Calu3 (cell line): ENCODE results near the gene WDTC1. TPM values are rescaled to one million over a fixed set of nuclear protein-coding genes. Genes with fewer than 3 reads are reported as not detected.

Experiments
- BruUV-seq: library from RNA; stranded (reverse); fragments of 400-500 nt; replicated peaks from 2 replicates; lab custom pipeline; 2021; lab: Mats Ljungman, UMichigan
- CTCF ChIA-PET: fragments of 300-600 bp; sonication (Branson Sonifier 250); formaldehyde crosslinking; loops from one replicate; lab custom pipeline; 2022; ENCODE audit warnings: antibody characterized with exemption; lab: Charles Lee
- DNase-seq: peaks from one replicate; pipeline ENCODE4 v3.0.0; 2022
- H3K27ac Mint-ChIP-seq: one replicate; pipeline ENCODE4 v1.8.0; 2022; ENCODE audit warnings: mixed read lengths; ENCODE audit not compliant: unreplicated experiment
- H3K27me3 Mint-ChIP-seq: one replicate; pipeline ENCODE4 v1.8.0; 2022; ENCODE audit warnings: mixed read lengths; ENCODE audit not compliant: unreplicated experiment
- H3K36me3 Mint-ChIP-seq: one replicate; pipeline ENCODE4 v1.8.0; 2022; ENCODE audit warnings: mild to moderate bottlenecking, moderate library complexity, mixed read lengths; ENCODE audit not compliant: insufficient read depth, unreplicated experiment
- H3K4me1 Mint-ChIP-seq: one replicate; pipeline ENCODE4 v1.8.0; 2022; ENCODE audit warnings: mild to moderate bottlenecking, low read depth, mixed read lengths; ENCODE audit not compliant: unreplicated experiment
- H3K4me3 Mint-ChIP-seq: one replicate; pipeline ENCODE4 v1.8.0; 2022; ENCODE audit warnings: mild to moderate bottlenecking, low read depth, moderate library complexity, mixed read lengths; ENCODE audit not compliant: unreplicated experiment
- H3K9me3 Mint-ChIP-seq: one replicate; pipeline ENCODE4 v1.8.0; 2022; ENCODE audit warnings: low read depth, mixed read lengths; ENCODE audit not compliant: unreplicated experiment
- intact Hi-C: fragments of 100-400 bp; cut with micrococcal nuclease; formaldehyde crosslinking; loops from one replicate; pipeline ENCODE4 v1.10.0; 2022; ENCODE audit not compliant: unreplicated experiment
- total RNA-seq: library from RNA; stranded (reverse); gene quantifications from 2 replicates; pipeline ENCODE4 v1.2.3, GENCODE V29; 2022
- TF ChIP-seq, protein P1 (sequence below): fragments of 200-600 bp; IDR thresholded peaks from one replicate; pipeline ENCODE4 v1.8.0; 2022; ENCODE audit warnings: antibody characterized with exemption; ENCODE audit not compliant: unreplicated experiment

Gene WDTC1
- total RNA-seq, 1 experiment from 2014 or later = 10.8 TPM

DNA sequence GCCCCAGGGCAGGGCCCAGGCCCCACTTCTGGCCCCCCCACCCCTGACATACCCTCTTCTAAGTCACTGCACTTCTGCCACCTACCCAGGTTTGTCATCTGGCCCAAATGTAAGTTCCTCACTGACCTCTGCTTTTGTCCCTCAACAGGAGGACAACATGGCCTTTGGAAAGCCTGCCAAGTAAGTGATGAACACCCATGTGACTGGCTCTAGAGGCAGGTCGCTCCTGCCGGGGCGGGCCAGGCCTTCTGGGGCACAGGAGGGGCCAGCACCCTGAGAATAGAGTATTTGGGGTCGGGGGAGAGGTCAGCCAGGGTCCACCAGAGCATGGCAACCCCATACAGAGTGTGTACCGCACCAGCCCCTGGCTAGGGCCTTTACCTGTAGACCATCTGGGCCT, 97.5 kb downstream of the WDTC1 start:
- peaks cover 10% of the 10 kb centered on the region for H3K36me3 Mint-ChIP-seq
- CTCF ChIA-PET = interaction anchor here (0.8 to 2.0 kb wide), 5 partner anchors 11 to 63 kb away, joined by 3 to 5 read pairs (median 3); no protein-coding TSS in a partner anchor
- intact Hi-C loops = no loop called here
- no peak overlapping the region for H3K4me3 Mint-ChIP-seq
- TF ChIP-seq, protein P1, sequence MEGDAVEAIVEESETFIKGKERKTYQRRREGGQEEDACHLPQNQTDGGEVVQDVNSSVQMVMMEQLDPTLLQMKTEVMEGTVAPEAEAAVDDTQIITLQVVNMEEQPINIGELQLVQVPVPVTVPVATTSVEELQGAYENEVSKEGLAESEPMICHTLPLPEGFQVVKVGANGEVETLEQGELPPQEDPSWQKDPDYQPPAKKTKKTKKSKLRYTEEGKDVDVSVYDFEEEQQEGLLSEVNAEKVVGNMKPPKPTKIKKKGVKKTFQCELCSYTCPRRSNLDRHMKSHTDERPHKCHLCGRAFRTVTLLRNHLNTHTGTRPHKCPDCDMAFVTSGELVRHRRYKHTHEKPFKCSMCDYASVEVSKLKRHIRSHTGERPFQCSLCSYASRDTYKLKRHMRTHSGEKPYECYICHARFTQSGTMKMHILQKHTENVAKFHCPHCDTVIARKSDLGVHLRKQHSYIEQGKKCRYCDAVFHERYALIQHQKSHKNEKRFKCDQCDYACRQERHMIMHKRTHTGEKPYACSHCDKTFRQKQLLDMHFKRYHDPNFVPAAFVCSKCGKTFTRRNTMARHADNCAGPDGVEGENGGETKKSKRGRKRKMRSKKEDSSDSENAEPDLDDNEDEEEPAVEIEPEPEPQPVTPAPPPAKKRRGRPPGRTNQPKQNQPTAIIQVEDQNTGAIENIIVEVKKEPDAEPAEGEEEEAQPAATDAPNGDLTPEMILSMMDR = no peak
- BruUV-seq = no TSS peak
- no peak for DNase-seq
- H3K9me3 Mint-ChIP-seq = no peaks in the 10 kb centered on the region
- no peaks in the 10 kb centered on the region for H3K27me3 Mint-ChIP-seq
- H3K27ac Mint-ChIP-seq = no peak overlapping the region
- H3K4me1 Mint-ChIP-seq = peaks cover 6% of the 10 kb centered on the region

DNA sequence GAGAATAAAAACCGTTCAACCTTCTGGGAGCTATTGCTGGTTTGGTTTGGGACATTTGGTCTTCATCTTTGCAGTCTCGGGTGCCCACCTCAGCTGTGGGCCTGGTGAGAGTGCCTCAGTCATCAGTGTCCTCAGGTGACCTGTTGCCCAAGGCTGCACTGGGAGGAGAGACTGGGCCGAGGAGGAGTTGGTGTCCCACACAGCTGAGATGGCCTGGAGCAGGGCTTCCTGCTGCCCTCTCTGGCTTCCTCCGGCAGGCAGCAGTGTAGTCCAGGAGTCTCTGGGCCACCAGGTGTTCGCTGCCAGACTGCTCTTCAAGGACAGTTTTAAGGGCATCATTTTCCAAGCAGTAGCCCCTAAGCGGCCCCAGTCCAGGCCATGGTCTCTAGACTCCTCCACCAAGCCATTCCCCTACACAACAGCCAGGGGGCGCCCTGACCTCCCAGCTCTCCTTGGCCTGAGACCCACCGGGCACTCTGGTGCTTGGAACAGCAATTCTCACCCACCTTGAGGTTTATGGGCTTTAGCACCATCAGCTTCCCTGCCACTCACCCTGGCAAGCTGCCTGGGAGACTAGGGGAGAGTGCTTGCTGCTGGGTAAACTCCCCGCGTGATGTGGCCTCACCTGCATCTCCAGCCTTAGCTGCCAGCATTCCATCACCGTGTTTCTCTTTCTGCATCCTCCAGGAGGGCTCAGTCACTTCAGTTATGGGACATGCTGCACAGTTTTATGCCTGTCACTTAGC, 98.3 kb downstream of the WDTC1 start:
- peaks cover 14% of the 10 kb centered on the region for H3K36me3 Mint-ChIP-seq
- no peak overlapping the region for H3K27ac Mint-ChIP-seq
- no peaks in the 10 kb centered on the region for H3K27me3 Mint-ChIP-seq
- TF ChIP-seq, protein P1 = peak; percentile 60
- no peaks in the 10 kb centered on the region for H3K9me3 Mint-ChIP-seq
- intact Hi-C loops = no loop called here
- H3K4me1 Mint-ChIP-seq = peaks cover 5% of the 10 kb centered on the region
- no peak overlapping the region for H3K4me3 Mint-ChIP-seq
- peak; percentile 47 for DNase-seq
- CTCF ChIA-PET = interaction anchor here (0.6 to 2.0 kb wide), 8 partner anchors 9 to 62 kb away, joined by 3 to 5 read pairs (median 3); no protein-coding TSS in a partner anchor
- no TSS peak for BruUV-seq

DNA sequence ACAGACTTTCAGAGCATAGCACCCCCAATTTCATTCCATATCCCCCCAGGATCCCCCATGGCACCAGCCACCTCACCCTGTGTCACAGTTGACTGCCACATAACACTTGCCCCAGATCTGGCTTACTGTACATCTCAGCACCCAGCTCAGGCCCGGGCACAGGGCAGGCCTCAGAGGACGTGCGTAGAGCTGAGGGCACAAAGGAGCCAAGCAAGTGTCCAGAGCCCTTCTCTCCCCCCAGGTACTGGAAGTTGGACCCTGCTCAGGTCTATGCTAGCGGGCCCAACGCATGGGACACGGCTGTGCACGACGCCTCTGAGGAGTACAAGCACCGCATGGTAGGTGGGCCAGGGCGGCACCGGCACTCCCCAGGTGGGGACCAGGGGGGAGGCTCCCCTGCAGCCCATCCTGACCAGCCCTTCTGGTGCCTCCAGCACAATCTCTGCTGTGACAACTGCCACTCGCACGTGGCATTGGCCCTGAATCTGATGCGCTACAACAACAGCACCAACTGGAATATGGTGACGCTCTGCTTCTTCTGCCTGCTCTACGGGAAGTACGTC, 99.4 kb downstream of the WDTC1 start:
- no TSS peak for BruUV-seq
- no peaks in the 10 kb centered on the region for H3K27me3 Mint-ChIP-seq
- no peak overlapping the region for H3K4me3 Mint-ChIP-seq
- intact Hi-C loops = no loop called here
- no peak for DNase-seq
- H3K27ac Mint-ChIP-seq = no peak overlapping the region
- H3K36me3 Mint-ChIP-seq = peaks cover 14% of the 10 kb centered on the region
- TF ChIP-seq, protein P1 = no peak
- H3K9me3 Mint-ChIP-seq = no peaks in the 10 kb centered on the region
- CTCF ChIA-PET = interaction anchor here (2.0 kb wide), 1 partner anchor 9 kb away, joined by 5 read pairs; no protein-coding TSS in a partner anchor
- H3K4me1 Mint-ChIP-seq = no peaks in the 10 kb centered on the region

DNA sequence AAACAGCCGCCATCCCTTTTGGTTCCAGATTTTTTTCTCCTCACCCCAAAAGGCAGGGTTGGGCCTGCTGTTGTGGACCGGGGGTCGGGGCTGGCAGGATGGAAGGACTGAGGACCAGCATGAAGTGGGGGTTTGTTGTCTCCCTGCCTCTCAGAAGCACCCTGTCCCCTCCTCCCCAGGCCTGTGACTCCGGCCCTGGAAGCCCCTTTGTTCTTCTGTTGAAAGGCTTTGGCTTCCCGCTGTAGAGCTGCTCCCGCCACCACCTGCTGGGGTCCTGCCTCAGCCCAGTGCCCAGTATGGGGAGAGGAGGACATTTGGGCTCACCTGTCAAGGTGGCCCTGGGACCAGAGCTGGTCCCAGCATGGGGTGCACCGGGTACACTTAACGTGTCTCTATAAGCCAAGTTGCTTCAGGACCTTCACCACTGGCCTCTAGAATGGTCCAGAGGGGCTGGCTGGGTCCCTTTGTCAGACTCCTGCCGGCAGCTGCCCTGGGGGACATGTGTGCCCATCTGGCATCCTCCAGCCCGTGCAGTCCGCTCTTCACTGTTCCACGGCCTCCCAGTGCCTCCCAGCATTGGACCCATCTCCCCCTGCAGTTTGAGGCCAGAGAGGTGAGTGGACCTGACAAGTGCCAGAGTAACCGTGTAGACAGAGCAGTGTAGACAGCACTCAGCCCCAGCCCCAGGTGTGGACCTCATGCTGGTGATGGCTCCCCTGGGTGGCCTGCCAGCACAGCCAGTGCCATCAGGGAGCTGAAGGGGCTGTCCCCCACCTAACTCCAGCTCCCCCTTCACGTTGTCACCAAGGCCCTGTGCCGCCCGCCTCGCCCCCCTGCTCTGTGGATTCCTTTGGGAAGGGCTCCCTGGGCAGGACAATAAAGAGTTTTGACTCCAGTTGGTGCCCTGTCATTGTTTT, 101.3 kb downstream of the WDTC1 start:
- CTCF ChIA-PET = interaction anchor here (0.6 kb wide), 1 partner anchor 23 kb away, joined by 4 read pairs; no protein-coding TSS in a partner anchor
- TF ChIP-seq, protein P1 = no peak
- no TSS peak for BruUV-seq

More for the DNA sequence above, 101.3 kb downstream of the WDTC1 start:
- no peak overlapping the region for H3K4me3 Mint-ChIP-seq
- peaks cover 6% of the 10 kb centered on the region for H3K4me1 Mint-ChIP-seq
- DNase-seq = no peak
- no peaks in the 10 kb centered on the region for H3K27me3 Mint-ChIP-seq
- intact Hi-C loops = no loop called here
- peaks cover 14% of the 10 kb centered on the region for H3K36me3 Mint-ChIP-seq
- no peaks in the 10 kb centered on the region for H3K9me3 Mint-ChIP-seq
- H3K27ac Mint-ChIP-seq = no peak overlapping the region
